ENCODE results near the gene COA5. TPM values are rescaled to one million over a fixed set of nuclear protein-coding genes. Genes with fewer than 3 reads are reported as not detected.
A peak's percentile ranks its signal among the peaks of the same experiment; 100 is the strongest.

COA5 gene
- total and polyA plus RNA-seq, 7 donors, result 22.5 to 58.5 (median 33.2) TPM

DNA sequence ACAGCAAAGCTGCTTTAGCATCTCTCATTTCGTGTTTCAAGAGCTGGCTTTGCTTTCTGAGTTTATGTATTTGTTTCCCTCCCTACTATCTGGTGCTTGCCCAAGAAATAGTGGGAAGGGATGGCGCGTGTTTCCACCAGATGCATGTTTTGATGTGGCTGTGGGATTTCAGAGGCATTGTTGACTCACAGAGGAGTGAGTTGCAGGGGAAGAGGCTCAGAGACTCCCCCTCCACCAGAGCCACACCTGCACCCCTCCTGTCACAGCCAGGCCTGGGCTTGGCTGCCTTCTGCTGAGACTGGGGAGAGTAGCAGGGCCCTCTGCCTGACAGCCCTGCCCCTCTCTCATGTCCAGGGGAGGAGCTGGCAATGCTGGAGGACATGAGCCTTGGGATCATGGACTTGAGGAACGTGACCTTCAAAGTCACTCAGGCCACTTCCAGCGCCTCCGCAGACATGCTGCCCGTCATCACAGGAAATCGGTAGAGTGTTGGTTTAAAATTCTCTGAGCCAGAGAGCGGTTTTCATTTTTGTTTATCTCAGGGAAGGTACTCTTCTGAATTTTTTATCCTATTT is 42.9 kb downstream of the COA5 start:
- Histone ChIP-seq H3K36me3 (ENCODE audit: insufficient read depth in 1 of 2, low read depth in 1 of 2) (peaks cover 0 to 69% of the 10 kb centered on the region in 2 donors), H3K4me3 (no peak overlapping the region), H3K27me3 (ENCODE audit: insufficient read depth in 3 of 3, low read length in 2 of 3) (no peaks in the 10 kb centered on the region), H3K4me1 (no peaks in the 10 kb centered on the region), H3K9me3 (no peaks in the 10 kb centered on the region), H3K27ac (no peak overlapping the region)
- 77 to 88% (median 87%) methylated on average over 9 of the region's 9 CpGs for WGBS, 3 donors
- no peak for DNase-seq
- ATAC-seq, result no peak
- intact Hi-C loops (cut with DNase I), result loop anchor here in 1 of 2 donors (5.0 kb wide), 1 partner anchor 37 kb away; no protein-coding TSS in a partner anchor
- TF ChIP-seq, protein P1, sequence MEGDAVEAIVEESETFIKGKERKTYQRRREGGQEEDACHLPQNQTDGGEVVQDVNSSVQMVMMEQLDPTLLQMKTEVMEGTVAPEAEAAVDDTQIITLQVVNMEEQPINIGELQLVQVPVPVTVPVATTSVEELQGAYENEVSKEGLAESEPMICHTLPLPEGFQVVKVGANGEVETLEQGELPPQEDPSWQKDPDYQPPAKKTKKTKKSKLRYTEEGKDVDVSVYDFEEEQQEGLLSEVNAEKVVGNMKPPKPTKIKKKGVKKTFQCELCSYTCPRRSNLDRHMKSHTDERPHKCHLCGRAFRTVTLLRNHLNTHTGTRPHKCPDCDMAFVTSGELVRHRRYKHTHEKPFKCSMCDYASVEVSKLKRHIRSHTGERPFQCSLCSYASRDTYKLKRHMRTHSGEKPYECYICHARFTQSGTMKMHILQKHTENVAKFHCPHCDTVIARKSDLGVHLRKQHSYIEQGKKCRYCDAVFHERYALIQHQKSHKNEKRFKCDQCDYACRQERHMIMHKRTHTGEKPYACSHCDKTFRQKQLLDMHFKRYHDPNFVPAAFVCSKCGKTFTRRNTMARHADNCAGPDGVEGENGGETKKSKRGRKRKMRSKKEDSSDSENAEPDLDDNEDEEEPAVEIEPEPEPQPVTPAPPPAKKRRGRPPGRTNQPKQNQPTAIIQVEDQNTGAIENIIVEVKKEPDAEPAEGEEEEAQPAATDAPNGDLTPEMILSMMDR (IDR thresholded peaks at IDR 0.05), result no peak

DNA sequence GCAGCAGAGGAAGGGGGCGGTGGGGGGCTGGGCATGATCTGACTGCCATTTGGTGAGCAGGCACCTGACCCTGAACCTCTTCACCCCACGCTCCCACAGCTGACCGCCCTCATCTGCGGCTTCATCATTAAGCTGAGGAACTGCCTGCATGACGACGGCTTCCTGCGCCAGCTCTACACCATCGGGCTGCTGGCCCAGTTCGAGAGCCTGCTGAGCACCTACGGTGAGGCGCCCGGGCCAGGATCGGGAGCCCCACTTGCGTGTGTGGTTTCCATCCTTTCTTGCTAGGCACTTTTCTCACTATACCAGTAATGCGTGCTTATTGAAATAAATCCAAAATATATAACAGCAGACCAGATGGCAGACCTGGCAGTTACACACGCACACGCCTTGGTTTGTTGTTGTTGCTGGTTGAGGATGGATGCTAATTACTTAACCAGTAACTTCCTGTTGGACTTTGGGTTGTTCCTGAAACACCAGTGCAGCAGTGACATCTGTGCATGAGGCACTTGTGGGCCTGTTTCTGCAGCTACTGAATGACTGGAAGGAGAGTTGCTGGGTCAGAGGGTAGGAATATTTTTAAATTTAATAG is 43.7 kb downstream of the COA5 start:
- peaks cover 7% of the 10 kb centered on the region for H3K4me1 ChIP-seq
- 80 to 83% (median 82%) methylated on average over 17 of the region's 17 CpGs for WGBS, 3 donors
- TF ChIP-seq, protein P1 (IDR thresholded peaks at IDR 0.05), result no peak
- H3K36me3 ChIP-seq (ENCODE audit: insufficient read depth in 1 of 2, low read depth in 1 of 2), result peaks cover 0 to 64% of the 10 kb centered on the region in 2 donors
- DNase-seq (no peak), ATAC-seq (no peak)
- H3K9me3 ChIP-seq, result no peaks in the 10 kb centered on the region
- H3K27ac ChIP-seq, result peak overlapping the region; percentile 9
- H3K27me3 ChIP-seq (ENCODE audit: insufficient read depth in 3 of 3, low read length in 2 of 3), result no peaks in the 10 kb centered on the region
- intact Hi-C loops (cut with DNase I), result loop anchor here in 1 of 2 donors (5.0 kb wide), 1 partner anchor 38 kb away; no protein-coding TSS in a partner anchor
- H3K4me3 ChIP-seq, result no peak overlapping the region

DNA sequence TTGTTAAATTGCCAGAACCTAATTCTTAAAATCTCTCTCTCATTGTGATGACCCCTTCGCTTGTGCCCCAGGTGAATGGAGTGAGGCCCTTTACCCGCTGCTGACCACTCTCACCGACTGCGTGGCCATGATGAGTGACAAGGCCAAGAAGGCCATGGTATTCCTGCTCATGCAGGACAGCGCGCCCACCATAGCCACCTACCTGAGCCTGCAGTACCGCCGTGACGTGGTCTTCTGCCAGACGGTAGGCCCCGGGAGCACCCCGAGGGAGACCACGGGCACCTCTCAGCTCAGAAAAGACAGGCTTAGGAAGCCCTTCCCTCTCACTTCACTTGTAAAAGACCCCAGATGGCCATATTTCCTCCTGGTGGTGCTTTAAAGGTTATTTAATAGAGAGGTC is 44.9 kb downstream of the COA5 start:
- Histone ChIP-seq H3K4me3 (no peak overlapping the region), H3K9me3 (no peaks in the 10 kb centered on the region), H3K27ac (no peak overlapping the region), H3K4me1 (peaks cover 8% of the 10 kb centered on the region), H3K27me3 (ENCODE audit: insufficient read depth in 3 of 3, low read length in 2 of 3) (no peaks in the 10 kb centered on the region), H3K36me3 (ENCODE audit: insufficient read depth in 1 of 2, low read depth in 1 of 2) (peaks cover 0 to 64% of the 10 kb centered on the region in 2 donors)
- 95 to 98% (median 97%) methylated on average over 13 of the region's 13 CpGs for WGBS, 3 donors
- no peak for DNase-seq
- ATAC-seq, result no peak
- TF ChIP-seq, protein P1 (IDR thresholded peaks at IDR 0.05), result no peak
- intact Hi-C loops (cut with DNase I), result no loop called here

DNA sequence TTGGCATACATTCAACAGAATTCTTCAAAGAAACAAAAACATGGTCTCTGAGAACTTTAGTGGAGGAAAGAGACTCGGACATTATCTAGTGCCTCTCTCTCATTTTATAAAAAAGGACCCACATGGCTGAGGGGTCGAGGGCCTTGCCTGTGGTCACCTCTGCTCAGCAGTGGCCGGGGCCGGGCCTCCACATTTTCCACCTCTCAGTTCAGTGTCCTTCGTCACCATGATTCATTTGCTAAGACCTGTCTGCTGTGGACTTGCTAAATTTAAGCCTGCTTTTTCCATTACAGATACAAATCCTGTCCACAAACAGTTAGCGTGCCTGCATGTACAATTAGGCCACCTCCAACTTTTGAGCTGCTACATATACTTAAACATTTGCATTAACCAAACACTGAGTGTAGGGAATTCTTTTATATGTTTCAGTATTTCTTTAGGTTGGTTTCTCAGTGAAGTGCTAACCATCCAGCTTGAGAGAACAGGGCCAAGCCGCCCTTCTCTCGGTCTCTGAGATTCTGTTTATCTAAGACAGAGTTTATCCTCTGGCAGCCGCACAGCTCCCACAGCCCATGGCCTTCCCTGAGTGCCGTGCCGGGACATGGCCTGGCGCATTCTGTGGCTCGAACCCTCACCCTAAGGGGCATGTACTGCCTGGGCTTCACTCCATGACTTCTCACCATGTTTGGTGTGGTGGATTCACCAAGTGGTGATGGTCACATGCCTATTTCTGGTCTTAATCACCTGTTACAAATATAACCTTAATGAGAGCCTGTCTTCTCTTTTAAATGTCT is 46.2 kb downstream of the COA5 start:
- H3K9me3 ChIP-seq, result no peaks in the 10 kb centered on the region
- H3K27me3 ChIP-seq (ENCODE audit: insufficient read depth in 3 of 3, low read length in 2 of 3), result no peaks in the 10 kb centered on the region
- intact Hi-C loops (cut with DNase I), result no loop called here
- WGBS, 3 donors, result 62 to 73% (median 64%) methylated on average over 13 of the region's 13 CpGs
- TF ChIP-seq, protein P1 (IDR thresholded peaks at IDR 0.05), result no peak
- no peak overlapping the region for H3K4me3 ChIP-seq
- peaks cover 0 to 64% of the 10 kb centered on the region in 2 donors for H3K36me3 ChIP-seq (ENCODE audit: insufficient read depth in 1 of 2, low read depth in 1 of 2)
- peaks cover 8% of the 10 kb centered on the region for H3K4me1 ChIP-seq
- ATAC-seq (peak in 3 of 4 donors; percentile 32 to 56 (median 44)), DNase-seq (no peak)
- H3K27ac ChIP-seq, result peak overlapping the region; percentile 30

All from psoas muscle (tissue), 8 donors.